ENCODE results near the gene TLE7. TPM values are rescaled to one million over a fixed set of nuclear protein-coding genes. Genes with fewer than 3 reads are reported as not detected.

Gene TLE7
- polyA plus RNA-seq, 5 donors, result not detected

DNA sequence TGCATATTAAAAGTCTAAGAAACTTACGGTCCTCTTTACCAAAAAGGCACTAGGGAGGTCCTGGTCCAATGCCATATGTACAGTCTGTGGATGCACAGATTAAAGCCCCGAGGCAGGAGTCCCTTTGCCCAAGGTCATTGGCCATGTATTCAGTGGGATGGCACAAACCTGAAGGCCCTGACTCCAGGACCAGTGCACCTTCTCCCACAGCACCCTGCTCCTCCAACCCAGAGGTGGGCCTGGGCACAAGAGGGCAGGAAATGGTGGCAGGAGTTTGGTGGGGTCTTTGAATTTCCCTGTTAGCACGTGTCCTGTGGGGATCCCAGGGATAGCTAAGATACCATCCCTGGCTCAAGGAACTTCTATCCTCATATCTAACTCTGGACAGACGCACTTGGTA lies 28.5 kb downstream of the TLE7 start:
- no peak for DNase-seq

DNA sequence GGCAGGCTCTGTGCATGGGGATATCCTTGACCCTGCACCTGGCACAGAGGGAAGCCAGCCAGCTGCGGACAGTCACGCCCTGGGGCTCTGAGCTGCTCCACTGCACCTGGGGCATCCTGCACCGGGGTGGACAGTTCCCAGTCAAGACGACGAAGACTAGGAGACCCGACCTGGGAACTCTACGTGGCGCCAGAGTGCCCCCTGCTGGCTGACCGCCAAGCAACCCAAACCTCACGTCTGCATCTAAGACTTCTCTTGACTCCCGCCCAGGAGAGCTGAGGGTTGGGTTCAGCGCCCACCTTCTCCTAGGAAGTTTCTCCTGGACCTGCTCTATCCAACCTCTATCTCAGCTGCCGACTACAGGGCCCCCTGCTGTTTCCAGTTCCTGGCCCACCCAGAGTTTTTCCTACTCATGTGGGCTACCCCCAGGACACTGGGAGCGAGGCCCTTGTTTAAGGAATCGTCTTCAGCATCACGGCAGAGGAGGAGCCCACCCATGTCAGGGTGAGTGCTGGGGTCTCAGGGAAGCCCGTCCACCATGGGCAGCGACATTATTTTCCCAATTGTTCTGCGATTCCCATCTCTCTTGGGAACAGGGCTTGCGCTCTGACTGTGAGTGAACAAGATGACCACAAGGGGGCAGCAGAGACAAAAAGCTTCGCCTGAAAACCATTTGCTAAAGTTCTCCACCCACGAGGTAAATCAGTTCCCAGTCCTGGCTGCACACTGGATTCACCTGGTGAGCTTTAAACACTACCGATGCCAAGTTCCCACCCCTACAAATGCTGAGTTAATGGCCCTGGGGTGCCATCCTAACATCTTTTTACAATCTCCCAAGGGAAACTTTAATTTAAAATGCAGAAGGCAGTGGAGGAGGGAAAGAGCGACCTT lies 29.3 kb downstream of the TLE7 start:
- peak; percentile 21 to 59 for DNase-seq

DNA sequence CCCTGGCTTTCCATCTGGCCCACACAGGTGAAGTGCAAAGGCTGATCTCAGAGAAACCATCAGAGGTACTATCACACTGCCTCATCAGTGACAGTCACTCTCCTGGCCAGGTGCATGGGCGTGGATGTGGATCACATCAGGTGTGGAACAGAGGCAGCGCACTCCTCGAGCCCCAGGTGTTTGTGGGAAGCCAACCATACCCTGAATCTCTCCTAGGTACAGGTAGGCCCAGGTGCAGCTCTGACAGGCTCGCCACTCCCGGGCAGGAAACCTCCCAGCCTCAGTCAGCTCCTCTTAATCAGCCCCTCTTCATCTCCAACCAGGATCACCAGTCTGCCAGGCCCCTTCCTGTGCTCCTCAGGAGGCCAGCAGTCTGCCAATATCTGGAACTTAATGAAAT lies 31.7 kb downstream of the TLE7 start:
- DNase-seq, result no peak

DNA sequence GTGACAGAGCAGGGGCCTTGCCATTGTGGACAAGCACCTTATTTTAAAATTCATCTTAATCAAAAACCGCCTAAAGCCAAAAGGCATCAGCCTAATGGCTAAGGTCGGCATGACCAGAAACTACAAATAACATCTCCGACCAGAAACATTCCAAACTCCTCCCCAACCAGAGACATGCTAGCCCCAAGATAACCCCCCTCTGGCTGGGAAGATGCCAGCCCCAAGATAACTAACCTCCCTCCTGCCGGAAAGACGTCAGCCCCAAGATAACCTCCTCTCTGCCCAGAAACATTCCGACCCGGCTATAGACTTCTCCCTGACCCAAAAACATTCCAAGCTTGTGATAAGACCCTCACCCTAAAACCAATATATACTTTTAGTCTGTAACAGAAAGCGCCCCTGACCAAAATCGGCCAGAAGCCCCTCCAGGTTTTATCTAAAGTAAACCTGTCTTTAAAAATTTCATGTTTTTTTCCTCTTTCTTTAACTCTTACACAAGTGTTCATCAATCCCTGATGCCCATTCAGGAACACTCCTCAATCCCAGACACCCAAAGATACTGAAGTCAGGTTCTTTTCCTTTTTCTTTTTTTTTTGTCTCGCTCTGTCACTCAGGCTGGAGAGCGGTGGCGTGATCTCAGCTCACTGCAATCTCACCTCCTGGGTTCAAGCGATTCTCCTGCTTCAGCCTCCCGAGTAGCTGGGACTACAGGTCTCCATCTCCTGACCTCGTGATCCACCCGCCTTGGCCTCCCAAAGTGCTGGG lies 32.7 kb downstream of the TLE7 start:
- DNase-seq, result no peak

DNA sequence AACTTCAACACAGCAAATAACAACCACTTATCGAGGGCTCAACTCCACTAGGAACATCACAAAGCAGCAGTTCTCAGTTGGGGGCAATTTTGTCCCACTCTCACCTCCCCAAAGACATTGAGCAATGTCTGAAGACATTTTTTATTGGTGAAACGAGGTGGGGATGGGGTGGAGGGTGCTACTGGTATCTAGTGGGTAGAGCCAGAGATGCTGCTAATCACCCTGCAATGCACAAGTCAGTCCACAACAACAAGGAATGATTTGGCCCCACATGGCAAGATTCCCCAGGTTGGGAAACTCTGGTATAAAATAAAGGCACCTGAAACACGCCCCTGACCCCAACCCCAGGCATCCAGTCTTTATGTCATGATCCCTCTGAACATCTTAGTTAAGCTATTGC lies 33.3 kb downstream of the TLE7 start:
- DNase-seq, result no peak

DNA sequence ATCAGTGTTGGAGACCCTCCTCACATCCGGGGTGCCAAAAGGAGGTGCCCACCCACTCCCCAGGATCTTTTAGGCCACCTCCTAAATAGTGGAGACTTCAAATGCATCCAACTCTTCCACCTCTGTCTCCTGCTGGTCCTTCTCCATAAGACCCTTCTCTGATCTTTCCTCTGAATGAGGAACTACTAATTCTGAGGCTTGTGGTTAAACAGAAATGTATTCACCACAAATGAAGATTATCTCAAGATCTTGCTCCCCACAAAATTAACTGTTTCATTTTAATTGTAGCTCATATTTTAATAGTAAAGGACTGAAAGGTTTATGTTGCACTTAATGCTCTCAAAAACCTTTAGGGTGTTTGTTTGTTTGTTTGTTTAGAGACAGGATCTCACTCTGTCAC lies 34.1 kb downstream of the TLE7 start:
- DNase-seq, result no peak

DNA sequence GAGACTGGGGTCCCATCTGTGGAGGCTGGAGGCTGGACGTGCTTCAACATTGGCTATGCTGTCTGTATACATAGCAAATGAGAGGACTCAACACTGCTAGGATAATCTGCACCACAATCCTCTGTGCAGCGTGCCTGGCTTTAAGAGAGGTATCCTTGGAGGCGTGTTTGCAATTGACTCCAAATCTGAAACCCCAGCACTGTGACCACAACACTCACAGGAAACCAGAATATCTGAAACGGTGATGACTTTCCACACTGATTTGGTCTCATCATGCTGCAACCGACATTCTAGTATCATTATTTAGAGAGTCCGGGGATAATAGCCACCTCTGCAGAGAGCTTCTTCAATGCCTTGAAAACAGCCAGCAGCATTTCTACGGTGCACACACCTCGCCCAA lies 35.1 kb downstream of the TLE7 start:
- no peak for DNase-seq

DNA sequence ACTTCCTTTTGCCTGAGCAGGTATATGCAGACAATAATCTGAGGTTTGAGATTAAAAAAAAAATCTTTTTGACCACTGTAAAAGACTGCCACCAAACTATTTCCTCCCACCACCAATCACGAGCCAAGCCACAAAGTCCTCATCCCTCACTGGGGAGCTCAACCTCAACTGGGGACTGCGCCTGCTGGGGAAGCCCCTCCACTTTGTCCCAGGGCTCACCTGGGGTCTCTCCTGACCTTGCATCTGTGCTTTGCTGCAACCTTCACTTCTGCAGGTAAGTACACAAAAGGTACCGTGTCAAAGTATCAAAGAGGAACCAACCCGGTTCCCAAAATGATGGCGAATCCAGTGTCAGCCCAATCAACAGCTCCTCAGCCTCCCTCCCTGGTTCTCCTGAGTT lies 35.5 kb downstream of the TLE7 start:
- DNase-seq, result no peak

DNA sequence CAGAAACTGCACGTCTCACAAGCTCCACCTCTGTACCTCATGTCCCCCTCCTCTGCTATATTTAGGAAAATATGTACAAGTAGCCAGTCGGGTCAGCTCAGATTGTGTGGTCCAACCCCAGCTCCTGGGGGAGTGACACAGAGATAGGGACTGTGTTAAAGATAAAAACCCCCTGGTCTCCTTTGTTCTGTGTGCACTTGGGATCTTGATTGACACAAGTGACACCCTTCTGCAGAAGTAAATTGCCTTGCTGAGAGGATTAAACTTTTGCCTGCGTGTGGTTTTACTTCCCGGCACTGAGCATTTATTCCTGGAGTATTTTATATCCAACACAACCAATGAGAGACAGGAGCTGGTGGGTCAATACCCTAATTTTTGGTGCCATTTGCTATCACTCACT lies 37.5 kb downstream of the TLE7 start:
- DNase-seq, result no peak

DNA sequence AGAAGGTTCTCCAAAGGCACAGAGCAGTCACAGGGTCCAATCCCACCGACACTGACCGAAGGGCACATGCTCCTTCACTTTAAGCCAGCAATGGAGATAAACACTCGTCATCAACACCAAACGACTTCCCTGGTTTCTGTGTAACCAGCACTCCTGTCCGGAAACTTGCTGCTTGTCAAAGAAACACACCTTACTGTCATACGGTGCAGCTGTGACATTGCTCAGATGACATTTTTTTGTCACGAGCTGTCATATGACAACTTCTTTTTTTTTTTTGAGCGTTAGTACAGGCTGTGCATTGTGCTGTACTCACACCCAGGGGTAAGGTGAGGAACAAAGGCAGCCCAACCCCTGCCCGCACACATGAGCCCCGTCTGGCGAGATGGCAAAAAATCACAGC lies 39.2 kb downstream of the TLE7 start:
- no peak for DNase-seq

DNA sequence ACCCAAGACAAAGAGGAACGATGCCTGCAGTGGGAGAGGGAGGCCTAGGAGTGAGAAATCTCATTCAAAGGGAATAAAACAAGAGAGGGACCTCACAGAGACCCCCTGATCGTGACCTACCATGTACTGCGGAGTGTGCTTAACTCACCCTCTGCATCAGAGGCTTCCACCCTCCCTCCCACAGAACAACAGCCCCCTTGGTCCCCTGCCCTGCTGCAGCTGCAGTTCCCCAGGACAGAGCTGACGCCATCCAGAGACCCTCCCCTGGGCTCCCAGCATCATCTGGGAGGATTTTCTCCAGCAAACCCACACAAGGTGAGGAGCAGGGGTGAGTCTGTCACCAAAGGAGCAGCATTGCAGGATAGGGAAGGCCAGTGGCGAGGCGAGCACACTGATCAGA lies 39.8 kb downstream of the TLE7 start:
- no peak for DNase-seq

DNA sequence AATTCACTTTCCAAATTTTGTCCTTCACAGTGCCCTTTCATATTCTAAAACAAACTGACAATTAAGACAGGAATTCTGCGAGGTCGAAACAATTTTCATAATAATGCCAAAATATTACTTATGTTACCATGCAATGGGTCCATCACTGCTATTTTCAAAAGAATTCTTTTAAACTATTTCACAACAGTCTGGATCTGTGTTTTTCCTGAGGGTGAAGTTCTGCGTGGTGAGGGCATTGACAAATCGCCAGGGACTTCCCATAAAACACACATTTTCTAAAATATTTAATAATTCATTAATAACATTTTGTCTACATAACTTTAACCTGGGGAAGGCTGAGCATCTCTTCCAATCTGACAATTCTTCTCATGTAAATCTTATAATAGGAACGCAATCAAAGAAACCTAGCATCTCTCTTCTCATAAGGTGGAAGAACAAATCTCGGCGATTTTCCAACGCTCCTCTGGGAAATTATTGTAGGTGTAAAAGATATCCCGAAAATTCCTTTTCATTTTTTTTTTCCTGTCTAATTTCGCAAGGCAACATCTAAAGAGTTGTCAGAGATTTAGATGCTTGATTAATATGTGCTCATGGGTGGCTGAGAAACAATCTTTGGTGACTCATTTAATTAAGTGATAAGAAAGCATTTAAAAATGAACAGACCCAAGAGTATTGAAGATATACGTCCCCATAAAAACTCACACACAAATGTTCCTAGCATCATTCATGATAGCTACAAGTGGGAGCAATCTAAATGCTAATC lies 41.9 kb downstream of the TLE7 start:
- no peak for DNase-seq

DNA sequence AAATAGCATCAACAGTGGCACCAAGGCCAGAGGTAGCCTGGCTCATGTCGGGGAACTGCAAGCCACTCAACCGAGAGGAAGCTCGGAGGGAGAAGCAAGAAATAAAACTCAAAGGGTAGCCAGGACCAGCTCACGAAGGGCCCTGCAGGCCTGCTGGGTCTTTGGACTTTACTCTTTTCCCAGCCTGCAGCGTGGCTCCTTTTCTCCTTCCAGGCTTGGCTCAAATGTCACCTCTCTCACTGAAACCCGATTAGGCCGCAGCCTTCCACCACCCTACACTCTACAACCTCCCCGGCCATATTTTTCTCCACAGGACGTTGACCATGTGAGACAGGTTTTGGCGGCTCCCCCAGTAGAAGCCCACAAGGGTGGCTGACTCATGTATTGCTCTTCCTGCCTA lies 45.3 kb downstream of the TLE7 start:
- DNase-seq, result no peak

DNA sequence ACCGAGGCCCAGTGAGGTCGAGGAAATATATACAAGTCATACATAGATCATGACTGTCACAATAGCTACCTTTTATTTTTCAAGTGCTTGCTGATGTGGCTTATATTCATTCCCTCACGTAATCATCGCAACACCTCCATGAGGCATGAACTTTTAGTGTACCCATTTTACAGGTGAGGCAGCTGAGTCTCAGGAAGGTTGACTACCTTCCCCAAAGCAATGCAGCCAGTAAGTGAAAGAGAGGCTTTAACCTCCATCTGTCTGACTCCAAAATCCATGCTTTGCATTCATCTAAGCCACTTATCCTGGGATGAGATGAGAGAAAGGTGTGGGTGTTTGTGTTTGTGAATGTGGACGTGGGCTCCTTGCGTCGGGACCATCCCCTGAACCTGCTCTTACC lies 52.5 kb downstream of the TLE7 start:
- no peak for DNase-seq

DNA sequence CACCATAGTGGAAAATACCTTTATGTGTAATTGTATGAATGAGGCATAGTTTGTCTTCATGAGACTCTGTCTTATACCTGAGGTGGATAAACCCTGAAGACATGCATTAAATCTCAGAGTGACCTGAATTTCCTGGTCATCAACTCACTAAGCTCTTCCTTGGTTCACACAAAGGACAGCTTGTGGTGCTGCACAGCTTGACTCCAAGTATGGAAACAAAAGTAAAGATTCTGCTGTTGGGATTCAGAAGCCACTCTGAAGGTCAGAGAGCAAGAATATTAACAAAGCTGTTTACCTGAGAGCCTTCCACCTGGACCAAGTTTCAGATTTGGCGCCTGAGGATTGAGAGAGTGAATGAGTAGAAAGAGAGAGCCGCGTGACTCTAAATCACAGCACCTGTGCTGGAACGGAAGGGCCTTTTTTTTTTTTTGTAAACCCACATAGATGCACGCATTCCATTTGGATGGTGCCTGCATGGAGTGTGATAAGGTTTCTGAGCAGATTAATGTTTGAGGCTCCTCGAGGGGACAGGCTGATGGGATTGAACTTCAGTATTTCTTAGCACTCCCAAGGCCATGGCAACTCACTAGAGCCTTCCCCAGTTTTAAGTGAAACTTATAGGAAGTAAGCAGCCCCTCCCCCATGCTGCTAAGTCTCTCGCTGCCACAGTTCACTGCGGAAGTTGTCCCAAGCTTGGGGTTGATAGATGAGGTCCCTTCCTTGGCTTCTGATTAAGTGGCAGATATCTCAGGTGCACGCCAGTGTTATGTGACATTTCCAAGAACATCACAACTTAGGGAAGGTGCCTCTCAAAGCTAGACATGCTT lies 54.6 kb downstream of the TLE7 start:
- DNase-seq, result no peak

DNA sequence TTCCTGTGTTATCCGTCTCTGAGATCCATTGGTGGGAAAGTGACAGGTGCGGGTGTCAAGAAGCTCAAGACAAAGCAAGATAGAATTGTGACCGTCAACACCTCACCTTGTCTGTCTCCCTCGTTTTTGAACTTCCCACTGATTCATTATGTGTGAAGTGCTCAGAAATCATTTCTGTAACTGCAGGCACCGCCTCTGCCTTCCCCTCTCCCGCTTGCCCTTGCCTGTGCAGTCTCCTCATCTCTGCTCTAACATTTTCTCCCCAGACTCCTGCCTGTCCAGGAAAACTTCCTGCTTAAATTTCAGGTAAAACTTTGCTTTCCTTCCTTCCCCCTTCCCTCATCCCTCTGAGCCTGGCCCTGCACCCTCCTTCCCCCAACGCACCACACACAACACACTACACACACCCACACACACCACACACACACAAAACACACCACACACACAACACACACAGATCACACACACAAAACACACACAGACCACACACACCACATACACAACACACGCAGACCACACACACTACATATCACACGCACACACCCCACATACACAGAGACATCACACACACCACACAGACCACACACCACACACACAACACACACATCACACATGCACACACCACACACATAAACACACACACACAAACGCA lies 57.7 kb downstream of the TLE7 start:
- no peak for DNase-seq

DNA sequence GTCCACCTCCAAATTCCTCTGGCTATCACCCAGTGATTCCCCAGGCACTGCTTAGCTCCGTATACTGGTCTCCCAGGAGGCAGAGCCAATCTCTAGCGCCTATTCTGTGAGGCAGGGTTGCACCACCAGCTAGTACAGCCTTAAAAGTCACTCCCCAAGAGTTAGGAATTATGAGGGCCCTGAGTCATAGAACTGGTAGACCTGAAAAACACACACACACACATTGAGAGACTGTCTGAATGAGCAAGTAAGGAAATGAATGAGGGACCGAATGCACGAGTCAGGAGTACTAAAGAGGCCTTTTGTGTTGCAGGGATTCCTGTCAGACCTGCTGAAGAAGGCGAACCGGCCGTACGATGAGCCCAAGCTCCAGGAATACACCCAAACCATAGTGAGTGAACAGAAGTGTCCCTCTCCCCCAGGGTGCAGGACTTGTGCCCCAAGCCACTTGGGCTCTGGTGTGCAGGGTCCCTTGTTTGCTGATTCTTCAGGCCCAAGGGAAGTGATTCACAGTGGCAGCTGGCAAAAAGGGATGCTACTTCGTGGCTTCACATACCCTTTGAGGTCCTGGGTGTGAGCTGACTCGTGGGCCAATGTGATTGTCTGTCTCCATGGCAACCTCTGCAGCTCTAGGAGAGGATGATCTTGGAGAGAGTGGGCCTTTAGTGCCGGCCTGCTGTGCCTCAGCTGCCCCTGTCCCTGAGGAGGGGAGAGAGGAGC lies 58.6 kb downstream of the TLE7 start:
- DNase-seq, result no peak

DNA sequence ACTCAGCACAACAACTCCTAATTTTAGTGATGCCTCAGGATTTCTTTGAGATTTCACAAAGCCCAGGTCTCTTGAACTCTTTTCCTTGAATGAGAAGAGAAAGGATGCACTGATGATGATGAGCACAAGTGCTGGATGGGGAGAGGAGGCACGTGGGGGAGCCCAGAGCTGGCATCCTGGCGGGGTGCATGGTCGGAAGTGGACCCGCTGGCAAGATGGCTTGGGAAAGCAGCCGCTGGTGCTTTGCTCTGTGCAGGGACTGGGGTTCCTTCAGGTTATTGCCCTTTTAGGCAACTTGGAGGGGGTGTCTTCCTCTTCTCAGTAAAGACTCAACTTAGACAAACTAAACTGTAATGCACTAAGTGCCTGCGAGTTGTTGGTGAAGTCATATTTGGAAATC lies 61.0 kb downstream of the TLE7 start:
- DNase-seq, result no peak

Measured in right lung (tissue), 5 donors.